Stimulated activated naive CD8-positive, alpha-beta T cell treated with anti-CD3 and anti-CD28 coated beads, Interleukin-15, Interleukin-2, amounts not matched to agents 100 U/mL and 50 U/mL, for 24 hours (primary cell): ENCODE data around the gene ZBTB16.

Experiments used
- ATAC-seq: fragments of 150-1000 bp; cut with Tn5 transposase; one replicate; pipeline ENCODE4 v1.10.0; 2021
- DNase-seq: peaks from one replicate; pipeline ENCODE4 v3.0.0; 2021

Gene ZBTB16

DNA sequence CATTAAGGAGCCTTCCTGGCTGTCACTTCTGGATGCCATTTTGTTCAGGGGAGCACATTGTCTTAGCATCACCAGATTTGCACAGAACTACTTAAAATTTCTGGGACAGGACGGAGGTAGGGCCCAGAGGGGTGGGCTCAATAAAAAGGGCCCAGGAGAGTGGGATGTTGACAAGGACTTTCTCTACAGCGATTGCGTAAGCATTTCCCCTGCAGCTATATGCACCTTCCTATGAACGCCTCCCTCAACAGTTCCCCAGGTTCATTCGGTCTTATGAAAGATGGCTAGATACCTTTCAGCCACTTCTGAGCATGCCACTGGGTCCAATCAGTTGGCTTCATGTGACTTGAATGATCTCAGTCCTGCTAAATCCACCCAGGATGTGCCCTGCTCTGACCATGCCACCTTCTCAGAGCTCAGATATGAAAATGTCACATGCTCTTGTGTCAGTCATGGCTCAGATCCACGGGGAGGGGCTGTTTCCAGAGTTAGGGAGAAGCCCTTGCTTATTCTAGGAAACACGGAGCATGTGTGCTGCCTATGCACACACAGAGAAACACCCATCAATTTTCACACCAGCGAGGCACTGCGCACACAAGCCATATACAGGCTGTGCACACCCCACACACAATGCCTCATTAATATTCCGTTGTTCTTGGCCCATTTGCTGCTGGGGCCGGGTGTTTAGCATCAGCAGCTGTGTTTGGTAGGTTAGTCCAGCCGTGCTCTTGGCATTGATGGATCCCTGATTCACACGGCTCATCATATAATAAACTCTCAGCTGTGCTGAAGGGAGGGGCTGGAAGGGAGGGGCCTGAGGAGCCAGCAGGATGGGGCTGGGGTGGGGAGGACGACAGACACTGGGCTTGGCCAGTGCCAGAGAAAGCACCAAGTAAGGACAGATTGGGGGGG is 184.2 kb downstream of the ZBTB16 start:
- ATAC-seq (no peak), DNase-seq (no peak)

DNA sequence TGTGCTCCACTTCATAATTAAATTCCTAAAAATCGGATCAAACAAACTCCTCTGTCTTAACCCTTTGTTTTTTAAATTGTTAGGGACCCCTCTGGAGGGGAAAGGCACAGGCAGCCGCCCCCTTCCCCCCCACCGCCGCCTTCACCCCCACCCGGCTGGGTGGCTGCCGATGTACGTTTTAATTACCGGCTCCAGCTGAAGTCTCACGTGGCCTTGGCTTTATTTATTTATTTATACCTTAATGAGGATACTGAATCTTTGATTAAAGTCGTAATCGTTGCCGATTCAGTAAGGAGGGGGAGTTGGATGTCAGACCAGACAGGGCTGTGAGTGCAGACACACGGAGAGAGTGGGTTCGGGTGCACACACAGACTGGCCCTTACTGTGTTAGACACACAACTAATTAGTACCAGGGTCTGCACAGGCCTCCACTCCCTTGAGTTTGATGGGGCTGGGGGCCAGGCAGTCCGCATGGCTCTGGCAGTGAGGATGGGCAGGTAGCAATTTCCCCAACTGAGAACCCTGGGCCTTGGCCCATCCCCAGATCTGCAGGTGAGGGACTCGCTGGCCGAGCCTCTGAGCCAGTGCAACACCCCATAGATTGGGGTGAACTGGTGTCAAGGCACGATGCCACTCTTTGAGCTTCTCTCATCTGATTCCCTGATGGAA is 185.3 kb downstream of the ZBTB16 start:
- no peak for ATAC-seq
- DNase-seq = no peak

DNA sequence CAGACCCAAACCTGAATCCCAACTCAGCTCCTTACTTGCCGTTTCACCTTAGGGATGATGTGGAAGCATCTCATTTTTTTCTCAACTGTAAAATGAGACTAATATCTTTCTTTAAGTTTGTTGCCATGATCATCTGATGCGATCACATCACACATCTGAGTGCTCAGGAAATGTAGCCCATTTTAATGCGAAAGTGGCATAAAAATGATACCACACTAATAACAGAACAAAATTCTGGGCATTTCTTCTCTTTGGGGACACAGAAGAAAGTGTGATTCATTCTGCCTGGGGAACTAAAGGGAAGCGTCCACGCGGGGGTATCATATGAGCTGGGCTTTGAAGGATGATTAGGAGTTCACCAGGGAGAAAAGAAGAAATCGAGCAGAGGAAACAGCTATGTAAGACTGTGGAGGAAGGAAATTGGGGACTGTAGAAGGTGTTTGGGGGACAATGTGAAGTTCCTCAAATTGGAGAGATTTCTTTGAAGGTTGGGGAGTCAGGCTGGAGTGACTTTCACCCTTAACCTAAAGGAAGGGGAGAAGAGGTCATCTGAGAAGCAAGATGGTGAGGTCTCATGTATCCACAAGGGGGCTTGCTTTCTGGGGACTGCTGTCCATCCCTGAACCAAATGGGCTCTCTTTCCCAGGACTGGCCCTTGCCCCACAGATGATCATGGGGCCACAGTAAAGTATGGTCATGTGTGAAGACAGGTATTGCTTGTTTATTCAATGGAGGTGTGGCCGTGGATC is 187.0 kb downstream of the ZBTB16 start:
- DNase-seq (no peak), ATAC-seq (no peak)

DNA sequence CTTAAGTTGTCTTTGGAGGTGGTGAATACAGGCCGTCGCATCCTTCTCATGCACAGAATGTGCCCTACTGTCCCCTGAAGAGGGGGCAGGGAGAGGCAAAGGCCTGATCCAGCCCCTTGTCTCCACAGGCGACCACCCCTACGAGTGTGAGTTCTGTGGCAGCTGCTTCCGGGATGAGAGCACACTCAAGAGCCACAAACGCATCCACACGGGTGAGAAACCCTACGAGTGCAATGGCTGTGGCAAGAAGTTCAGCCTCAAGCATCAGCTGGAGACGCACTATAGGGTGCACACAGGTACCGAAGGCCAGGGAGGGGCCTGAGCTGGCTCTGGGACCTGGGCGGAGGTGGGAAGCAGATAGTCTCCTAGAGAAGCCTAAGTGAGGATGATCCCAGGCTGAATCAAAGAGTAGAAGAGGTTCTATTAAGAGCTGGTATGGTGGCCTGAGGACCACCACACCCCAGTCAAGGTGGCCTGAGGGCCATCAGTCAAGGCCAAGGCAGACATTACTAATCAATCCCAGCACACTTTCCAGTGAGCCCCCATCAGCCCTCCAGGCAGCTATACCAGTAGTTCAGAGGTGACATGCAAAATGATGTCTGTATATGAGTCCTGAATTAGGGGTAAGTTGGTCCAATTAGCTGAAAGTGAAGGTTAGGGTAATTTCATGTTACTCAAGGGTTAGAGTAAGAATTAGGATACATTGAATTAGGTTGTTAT is 187.7 kb downstream of the ZBTB16 start:
- DNase-seq (no peak), ATAC-seq (no peak)

DNA sequence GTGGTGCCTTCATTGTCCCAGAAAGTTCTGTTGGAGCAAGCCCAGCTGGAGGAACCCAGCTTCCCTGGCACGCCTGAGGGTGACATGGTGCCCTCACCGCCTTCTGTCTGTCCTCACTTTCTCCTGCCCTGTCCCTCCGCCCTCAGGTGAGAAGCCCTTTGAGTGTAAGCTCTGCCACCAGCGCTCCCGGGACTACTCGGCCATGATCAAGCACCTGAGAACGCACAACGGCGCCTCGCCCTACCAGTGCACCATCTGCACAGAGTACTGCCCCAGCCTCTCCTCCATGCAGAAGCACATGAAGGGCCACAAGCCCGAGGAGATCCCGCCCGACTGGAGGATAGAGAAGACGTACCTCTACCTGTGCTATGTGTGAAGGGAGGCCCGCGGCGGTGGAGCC is 190.7 kb downstream of the ZBTB16 start:
- ATAC-seq (no peak), DNase-seq (no peak)

DNA sequence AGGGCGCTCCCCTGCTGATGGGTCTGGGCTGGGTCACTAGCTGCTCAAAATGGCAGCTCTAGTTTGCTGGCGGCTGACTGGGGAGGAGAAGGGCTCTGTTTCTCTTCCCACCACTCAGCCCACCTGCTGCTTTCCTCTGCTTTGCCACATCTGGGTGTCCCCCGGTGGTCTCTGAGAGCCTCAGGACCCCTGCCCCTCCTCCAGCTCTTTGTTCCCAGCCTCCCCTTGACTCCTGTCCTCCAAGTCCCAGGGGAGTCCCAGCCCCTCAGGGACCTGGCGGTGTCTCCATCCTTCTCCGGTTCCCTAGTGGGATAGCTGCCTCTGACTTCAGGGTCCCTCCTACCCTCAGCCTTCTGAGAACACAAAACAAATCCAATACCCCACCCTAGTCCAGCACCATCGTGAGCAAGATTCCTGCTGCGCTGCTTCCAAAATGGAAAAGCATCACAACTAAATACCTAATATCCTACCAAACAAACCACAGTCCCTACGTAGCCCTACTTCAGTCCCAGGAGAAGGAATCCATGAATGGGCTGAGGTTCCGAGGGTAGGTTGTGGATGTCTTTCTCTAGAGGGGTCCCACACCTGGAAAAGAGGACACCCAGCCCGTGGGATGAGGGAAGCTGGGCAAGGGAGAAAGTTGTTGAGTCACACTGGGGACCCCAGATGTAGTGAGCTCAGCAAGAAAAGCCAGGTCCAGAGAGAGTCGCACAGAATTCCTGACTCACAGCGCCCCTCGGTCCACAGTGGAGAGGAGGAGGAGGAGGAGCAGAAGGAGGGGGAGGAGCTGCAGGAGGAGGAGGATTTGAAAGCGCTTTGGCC is 191.7 kb downstream of the ZBTB16 start:
- DNase-seq = no peak
- no peak for ATAC-seq

DNA sequence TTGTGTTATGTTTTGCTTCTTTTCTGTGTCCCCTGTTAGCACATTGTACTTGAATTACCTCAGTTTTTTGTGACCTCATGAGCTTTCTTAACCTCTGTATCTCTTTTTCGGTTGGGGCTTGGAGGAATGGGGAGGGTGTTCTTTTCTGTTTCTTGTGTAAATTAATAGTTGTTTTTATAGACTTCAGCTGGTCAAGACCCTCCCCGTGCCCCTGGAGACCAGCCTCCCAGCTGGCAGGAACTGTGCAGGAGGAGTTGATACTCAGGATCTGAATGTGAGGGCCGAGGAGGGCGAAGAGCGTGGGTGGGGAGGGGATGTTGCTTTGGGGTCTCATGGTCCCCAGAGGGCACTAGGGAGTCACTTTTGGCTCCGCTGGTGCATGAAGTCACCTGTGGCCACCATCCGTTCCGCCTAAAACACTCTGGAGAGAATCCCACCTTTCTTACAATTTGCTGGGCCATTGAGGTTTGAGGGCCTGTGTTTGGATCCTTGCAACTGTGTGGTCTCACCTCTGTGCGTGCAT is 192.4 kb downstream of the ZBTB16 start:
- ATAC-seq = no peak
- no peak for DNase-seq

DNA sequence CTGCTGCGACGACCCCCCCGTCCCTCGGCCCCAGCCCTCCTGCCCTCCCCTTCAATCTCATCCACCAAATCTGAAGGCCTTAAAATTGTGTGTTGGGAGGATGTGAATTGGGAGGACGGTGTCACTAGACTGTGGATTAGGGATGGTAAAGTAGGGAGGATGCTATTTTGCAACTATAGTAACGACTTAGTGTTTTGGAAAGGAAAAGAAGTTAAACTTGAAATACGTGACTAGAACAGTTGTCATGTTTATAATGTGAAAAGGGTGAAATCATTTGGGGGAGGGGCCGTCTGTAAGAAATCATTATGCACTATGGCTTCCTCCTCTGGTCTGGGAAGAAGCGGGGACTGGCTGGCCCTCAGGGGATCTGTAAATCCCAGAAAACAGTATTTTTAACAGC is 193.3 kb downstream of the ZBTB16 start:
- no peak for DNase-seq
- ATAC-seq = no peak

DNA sequence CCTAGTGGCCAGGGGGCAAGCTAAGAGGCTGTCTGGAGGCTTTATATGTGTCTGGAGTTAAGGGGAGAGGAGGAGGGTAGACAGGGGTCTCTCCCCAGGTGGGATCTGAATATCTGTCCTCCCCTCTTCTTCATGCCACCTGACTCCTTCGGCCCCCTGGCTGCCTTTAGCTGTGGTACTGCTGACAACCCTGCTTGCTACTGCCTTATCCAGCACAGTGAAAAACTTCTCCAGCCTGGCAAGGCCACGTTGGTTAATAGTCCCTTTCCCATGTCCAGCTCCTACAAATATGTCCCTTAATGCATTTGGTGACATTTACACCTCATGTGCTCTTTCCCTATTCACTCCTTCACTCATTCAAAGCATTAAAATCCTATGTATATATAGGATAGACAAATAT is 194.3 kb downstream of the ZBTB16 start:
- ATAC-seq (no peak), DNase-seq (no peak)

DNA sequence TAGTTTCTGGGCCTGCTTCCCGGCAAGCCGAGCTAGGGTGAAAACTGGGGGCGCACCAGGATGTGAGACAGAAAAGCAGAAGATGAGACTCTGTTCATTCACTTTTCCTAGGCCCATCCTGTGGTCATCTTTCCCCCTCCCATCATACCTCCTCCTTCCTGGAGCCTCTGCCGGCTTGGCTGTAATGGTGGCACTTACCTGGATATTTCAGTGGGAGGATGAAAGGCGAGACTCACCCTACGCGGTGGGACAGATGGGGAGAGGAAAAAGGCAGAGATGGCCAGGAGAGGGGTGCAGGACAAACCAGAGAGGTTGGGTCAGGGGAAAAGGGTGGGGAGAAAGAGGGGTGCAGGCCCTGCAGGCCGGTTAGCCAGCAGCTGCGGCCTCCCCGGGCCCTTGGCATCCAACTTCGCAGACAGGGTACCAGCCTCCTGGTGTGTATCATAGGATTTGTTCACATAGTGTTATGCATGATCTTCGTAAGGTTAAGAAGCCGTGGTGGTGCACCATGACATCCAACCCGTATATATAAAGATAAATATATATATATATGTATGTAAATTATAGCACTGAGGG is 195.1 kb downstream of the ZBTB16 start:
- no peak for ATAC-seq
- no peak for DNase-seq

DNA sequence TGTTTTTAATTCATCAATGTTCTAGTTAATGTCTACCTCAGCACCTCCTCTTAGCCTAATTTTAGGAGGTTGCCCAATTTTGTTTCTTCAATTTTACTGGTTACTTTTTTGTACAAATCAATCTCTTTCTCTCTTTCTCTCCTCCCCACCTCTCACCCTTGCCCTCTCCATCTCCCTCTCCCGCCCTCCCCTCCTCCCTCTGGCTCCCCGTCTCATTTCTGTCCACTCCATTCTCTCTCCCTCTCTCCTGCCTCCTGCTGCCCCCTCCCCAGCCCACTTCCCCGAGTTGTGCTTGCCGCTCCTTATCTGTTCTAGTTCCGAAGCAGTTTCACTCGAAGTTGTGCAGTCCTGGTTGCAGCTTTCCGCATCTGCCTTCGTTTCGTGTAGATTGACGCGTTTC is 195.8 kb downstream of the ZBTB16 start:
- no peak for ATAC-seq

DNA sequence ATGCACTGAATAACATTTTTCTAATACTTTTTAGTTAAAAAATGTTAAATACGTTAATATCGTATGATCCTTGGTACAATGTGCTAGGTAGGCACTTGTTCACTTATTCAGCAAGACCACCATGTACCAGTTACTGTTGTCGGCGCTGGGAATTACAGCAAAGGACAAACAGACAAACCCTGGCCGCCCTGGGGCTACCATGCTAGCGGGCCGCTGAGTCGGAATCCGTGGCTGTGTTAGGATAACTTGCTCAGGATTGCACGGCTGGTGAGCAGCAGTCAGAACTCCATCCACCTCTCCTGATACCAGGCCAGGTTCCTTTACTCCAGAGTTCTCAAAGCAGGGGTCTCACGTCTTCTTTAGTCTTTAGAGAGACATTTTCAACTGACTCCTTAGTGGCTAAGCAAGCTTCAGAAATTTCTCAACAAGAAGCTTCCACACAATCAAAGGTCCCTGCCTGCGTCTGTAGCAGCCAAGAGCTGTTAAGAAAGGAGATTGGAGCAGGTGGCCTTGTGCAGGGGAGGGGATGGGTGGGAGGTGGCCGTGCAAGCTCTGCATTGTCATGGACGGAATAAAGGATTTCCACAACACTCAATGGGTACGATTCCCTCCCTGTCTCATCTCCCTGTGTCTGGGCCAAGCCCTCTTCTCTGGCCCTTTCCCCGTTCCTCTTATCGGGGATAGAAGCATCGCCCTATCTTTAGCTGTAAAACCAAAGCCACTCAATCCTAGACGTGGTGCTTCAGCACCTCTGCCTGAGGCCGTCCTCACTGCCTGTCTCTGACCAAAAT is 196.9 kb downstream of the ZBTB16 start:
- ATAC-seq (no peak), DNase-seq (no peak)

More for the DNA sequence above, 195.8 kb downstream of the ZBTB16 start:
- DNase-seq = no peak

DNA sequence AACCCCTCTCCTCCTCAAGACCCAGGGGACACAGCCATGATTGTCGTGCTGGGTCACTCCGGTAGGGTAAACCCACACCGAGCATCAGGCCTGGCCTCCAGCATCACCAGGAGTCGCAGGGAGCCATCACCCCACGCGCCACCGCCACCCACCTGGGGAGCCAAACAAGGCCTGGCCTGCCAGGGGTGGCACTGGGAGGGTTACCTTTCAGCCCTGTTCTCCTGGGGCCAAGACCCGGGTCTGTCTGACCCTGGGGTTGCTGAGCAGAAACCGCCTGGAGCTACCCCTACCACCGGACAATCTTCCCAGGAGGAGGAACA is 197.4 kb downstream of the ZBTB16 start:
- ATAC-seq = no peak
- no peak for DNase-seq

DNA sequence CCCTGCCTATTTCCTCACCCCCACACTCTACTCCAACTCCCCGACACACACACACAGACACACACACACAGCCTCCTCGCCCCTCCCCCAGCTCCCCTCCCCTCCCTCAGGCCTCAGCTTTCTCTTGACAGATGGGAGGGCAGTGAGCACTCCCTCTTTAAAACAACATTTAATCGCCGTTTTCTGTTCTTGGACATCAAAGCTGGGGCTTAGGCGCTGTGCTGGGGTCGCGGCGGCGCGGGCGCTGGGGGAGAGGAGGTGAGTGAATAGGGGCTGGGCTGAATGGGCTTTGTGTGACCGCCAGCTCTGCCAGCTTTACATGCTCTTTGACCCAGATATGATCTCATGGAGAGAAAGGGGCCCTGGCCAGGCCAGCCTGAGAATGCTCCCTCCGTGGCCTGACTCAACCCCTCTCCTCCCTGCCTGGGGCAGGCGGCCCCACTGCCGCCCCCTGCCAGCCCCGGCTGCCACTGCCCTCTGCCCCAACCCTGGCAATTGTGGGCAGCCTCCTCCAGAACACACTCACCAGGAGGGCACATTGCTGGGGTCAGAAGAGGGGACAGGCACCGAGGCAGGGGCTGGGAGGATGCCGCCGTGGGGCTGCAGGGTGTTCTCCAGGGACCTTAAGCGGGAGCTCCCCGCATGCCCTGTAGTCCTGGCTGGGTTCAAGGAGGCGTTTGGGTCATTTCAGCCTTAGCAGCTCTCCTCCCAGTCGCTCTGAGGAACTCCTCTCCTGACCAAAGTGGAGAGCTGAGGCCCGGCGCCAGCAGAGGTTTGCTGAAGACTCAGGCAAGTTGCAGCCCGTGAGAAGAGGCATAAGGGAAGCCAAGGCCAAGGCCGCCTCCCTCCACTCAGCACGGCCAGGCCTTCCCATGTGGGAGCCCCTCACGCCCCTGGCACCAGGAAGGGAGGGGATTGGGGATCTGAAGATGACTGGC is 198.4 kb downstream of the ZBTB16 start:
- DNase-seq (no peak), ATAC-seq (no peak)

DNA sequence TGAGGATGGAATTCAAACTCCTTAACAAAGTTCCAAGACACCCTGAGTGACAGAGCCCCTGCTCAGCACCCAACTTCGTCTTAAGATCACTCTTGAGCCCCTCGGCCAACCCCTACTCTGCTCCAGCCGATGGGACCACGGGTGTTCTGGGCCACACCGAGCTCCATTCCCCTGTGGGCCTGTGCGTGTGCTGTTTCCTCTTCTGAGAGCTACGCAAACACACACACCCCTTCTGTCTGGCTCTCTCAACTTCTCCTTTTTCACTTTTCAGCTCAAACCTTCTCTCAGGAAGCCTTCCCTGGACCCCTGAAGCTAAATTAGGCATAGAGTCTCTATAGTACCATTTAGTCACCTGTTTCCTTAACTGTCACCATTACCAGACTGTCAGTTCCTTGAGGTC is 199.2 kb downstream of the ZBTB16 start:
- no peak for ATAC-seq

DNA sequence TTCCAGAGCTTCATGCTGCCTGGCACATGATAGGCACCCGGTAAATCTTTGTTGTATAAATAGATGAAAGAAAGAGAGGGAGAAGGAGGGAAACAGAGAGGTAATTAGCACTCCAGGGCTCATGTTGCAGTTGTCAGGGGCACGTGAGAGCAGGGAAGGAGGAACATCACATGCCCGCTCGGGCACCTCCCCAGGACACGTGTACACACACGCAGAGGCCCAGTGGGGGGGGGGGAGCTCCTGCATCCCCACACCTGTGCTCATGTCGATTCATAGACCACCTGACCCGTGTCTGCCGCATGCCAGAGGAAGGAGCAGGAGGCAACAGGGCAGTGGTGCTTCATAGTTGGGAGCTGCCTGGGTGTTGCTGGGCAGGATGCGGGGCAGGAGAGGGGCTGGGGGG is 199.6 kb downstream of the ZBTB16 start:
- ATAC-seq (no peak), DNase-seq (no peak)

More for the DNA sequence above, 199.2 kb downstream of the ZBTB16 start:
- DNase-seq = no peak

DNA sequence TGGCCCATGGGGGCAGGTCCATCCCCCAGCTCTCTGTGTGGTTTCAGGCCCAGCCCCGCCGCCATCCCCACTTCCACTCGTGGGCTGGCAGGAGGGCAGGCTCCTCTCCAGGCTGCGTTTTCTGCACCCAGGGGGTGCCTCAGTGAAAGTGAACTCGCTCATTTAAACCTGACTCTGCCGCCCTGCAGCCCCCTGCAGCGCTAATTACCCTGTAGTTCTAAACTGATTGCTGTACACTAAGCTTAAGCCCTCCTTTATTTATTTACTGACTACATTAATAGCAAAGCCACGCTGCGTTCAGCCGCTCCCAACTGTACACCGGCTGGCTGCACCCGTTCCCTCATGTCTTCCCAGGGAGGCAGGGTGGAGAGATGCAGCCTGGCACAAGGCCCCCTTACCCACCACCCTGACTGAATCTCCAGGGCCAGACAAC is 200.1 kb downstream of the ZBTB16 start:
- no peak for DNase-seq
- ATAC-seq = no peak

DNA sequence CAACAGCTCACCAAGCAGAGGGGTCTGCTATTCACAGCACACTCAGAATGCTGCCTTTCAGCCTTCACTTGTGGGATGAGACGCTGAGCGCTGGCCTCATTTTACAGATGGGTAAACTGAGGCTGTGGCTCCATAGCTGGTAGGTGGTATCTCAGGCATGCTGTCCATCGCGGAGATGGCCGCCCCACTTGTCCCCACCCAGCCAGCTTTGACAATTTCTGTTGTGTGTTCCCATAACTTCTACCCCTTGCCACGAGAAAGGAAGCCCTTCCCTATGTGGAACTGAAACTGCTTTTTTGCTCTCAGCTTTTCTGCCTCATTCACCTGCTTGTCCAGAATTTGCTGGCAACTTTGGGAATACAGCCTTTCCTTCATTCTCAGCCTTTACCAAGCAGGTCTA is 200.6 kb downstream of the ZBTB16 start:
- DNase-seq (no peak), ATAC-seq (no peak)

DNA sequence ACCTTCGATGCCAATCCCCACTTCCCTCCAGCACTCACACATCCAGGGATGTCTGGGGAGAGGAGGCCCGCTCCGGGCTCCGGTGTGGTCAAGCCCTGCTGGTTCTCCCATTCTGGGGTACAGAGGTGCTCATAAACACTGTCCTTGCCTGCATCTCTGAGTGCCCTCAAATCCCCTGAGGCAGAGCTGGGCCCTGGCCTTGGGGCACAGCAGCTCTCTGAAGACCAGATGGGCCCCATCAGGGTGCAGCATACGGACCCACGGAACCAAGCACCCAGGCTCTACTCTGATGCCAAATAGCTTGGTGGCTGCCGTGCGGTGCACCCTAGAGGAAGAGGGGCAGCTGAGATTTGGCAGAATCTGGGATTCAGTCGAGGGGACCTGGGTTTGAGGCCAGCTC is 201.0 kb downstream of the ZBTB16 start:
- ATAC-seq = no peak
- DNase-seq = no peak
